NCI-H128 (cell line): ENCODE data around the gene SP140L.
"Not testable (repeated sequence)": the region's sequence is repeated elsewhere in the genome, so short reads cannot be mapped to it uniquely, and the experiment has no call there.

Experiments used
- DNase-seq: peaks from one replicate; lab custom pipeline; 2025; ENCODE audit not compliant: unreplicated experiment; lab: John Stamatoyannopoulos, UW

SP140L gene

DNA sequence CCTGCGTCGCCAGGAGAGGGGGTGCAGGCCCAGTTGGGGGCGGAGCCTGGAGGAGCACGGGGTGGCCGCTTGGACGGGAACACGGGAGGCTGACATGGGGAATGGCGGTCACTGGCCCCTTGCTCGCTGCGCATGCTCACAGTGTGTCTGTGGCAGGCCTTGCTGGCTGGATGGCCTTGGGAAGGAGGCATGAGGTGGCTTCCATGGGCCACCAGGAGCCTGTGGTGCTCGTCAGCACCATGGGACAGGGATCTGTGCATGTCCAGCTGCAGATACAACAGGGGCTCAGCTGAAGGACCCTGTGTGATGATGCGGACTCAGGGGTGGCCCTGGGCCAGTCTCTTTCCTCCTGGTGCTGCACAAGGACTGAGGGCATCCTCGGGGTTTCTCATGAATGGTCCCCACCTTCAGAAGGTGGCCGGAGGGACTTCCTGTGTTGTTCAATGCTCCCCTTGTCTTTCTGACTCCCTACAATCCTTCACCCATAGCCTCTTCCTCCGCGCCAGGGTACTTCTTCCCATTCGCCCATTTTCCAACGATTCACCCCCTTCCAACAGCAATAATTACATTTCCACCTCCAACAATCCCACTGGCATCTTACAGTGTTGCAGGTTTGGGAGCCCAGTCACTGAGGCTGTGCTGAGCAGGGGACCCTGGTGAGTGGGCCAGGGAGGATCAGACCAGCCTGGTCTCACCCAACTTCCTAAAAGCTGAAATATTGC lies 3.4 kb upstream of the SP140L start:
- no peak for DNase-seq

DNA sequence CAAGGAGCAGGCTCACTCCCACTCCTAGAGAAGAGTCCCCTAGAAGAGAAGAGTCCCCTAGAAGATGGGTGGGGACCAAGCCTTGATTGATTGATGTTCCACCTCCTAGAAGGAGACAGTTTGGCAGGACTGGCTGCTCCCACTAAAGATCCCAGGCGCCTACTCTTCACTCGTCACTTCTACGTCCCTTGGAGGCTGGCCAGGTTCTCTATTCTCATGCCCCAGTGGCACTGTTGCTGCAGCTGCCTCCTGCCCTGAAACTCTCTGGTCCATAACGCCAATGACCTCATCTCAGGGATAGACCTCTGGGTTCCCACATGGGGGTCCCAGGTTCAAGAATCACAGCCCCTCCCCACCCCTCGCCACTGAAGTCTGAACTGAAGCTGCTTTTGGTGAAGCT lies 2.5 kb upstream of the SP140L start:
- DNase-seq, result no peak

DNA sequence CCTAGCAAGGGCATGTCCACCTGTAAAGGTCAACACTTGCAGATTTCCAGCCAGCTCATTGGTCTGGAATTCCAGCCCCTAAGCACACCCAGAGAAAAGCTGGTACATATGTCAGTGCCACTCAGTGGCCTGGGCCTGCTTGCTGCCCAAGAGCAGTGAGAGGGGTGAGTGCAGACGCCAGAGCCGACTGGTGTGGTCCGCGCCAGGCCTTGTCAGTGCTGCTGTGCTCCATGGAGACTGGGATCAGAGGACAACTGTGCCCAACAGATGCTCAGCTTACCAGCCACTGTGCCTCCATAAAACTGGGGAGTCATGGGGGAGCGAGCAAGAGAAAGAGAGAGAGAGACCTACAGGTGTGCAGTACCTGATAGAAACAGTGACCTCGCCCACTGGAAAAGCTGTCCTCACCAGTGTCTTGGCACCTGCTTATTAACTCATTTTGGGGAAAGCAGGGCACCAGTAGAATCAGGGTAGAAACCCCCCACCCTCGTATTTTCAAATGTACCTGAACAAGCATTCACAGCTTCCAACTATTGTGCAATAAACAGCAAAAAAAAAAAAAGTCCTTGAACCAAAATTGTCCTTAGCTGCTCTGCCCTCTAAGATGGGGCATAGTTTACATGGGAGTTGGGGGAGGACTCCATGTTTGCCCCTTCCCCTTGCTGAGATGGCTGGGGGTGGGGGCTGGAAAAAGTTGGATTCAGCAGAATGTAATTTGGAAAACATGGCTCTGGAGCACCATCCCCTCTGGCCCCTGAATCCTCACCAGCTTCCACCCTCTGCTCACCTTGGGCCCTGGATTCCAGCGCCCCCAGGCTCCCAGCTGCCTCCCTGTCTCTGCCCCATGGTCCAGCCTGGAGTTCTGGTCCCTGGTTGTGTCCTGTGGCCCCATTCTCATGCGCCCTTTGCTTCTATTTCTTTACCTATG lies 1.4 kb upstream of the SP140L start:
- no peak for DNase-seq

DNA sequence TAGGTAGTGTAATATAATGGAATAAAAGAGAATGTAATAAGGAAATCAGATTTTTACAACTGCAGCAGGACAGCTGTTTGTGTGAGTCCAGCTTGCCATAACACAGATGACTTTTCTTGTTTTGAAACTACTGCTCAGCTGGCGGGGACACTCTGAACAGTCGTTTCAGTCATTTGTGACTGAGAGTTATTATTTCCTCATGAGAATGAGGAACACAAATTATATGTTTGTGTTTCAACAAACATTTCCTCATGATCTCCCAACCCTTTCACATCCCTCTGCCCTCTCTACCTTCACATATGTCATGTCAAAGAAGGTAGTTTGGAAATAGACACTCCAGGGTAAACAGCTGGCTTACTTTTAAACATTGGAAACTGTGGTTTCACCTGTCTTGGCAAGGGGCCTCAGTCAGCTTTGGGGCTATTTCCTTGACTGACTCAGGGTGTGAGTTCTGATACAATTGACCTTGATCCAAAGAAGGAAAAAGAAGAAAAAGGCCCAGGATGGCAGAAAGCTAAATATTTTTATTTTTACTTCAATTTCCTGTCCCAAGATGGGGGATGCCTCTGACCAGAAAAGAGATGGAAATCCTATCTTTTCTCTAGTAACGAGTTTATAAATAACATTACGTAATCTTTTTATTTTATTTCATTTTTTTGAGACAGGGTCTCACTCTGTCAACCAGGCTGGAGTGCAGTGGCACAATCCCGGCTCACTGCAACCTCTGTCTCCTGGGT lies 593 bp downstream of the SP140L start:
- DNase-seq, result no peak

DNA sequence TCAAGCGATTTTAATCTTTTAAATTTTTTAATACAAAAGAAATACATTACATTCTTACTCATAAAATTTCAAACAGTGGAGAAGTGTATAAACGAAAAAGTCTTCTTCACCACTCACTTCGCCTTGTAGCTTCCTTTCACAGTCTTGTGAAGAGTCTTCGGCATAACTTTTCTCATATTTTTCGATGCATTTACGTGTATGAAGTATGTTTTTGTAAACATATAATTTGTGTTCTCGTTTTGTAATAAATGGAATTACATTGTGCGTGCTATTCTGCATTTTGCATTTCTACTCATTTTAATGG lies 1.1 kb downstream of the SP140L start:
- DNase-seq, result no peak

DNA sequence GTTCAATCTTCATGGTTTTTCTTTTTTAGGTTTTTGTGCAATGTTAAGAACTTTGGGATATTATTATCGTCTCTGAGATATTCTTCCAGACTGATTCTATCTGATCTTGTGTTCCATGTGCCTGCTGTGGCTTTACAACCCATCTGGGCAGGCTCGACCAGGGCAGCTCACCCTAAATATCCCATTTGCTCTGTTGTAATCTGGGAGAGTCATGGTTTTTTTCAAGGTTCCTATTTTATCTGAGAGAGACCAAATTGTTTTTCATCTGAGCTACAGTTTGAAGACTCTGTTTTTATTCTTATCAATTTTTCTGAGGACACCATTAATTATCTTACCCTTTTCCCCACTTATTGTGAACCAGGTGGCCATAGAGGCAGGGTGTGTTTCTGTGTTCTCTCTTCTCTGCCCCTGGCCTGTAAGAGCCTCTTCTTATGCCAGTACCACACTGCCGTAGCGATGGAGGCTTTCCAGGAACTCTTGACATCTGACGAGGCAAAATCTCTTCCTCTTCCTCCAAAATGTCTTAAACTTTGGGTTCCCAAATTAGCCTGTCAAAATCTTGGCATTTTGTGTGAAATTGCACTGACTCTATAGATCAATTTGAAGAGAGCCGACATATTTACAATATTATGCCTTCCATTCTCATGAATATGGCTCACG lies 3.1 kb downstream of the SP140L start:
- DNase-seq, result no peak

DNA sequence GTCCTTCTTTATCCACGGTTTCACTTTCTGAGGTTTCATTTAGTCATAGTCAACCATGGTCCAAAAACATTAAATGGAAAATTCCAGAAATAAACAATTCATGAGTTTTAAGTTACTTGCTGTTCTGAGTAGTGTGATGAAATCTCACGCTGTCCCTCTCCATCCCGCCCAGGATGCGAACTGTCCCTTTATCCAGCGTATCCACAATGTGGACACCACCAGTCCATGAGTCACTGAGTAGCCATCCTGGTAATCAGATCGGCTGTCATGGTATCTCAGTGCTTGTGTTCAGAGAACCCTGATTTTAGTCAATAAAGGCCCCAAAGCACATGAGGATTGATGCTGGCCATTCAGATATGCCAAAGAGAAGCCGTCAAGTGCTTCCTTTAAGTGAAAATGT lies 3.7 kb downstream of the SP140L start:
- no peak for DNase-seq

DNA sequence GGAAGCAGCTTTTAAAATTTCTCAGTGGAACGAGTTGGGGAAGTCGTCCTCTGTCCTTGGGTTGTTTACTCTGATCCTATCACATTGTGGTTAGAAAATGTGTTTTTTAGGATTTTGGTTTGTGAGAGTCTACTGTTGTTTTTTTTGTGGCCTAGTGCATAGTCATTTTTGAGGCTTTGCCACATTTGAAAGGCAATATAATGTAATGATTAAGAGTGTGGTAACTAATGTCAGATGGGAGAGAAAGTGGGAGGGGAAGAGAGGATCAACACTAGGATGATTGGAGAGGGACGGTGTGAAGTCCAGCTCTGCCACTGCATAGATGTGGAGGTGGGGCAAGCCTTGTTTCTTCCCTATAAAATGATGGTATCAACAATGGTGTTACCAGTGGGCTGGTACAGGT lies 8.5 kb downstream of the SP140L start:
- no peak for DNase-seq

DNA sequence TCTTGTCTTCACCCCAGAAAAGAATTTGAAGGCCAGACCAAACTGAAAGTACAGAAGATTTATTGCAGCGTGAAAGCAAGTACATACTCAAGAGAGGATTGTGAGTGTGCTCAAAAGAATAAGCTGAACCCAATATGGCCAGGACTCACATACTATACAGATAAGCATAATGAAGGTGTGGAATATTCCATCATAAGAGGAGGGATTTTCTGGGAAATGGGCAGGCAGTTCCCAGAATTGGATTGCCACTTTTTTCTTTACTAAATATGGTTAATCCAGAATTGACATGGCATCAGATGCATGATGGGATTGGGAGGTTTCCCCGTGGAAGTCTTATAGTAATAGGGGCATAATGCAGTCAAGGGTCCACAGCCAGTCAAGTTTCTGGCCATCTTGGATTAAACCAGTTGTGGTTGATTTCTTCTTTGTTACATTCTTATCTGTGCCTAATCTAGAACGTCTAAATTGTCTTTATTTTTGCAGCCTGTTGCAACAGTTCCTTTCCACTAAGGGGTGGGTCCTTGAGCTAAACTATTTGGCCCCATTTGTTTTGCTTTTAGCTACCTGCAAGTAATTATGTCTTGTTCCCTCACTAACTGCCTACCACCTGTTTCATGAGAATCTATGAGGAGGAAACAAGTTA lies 9.0 kb downstream of the SP140L start:
- DNase-seq, result no peak

DNA sequence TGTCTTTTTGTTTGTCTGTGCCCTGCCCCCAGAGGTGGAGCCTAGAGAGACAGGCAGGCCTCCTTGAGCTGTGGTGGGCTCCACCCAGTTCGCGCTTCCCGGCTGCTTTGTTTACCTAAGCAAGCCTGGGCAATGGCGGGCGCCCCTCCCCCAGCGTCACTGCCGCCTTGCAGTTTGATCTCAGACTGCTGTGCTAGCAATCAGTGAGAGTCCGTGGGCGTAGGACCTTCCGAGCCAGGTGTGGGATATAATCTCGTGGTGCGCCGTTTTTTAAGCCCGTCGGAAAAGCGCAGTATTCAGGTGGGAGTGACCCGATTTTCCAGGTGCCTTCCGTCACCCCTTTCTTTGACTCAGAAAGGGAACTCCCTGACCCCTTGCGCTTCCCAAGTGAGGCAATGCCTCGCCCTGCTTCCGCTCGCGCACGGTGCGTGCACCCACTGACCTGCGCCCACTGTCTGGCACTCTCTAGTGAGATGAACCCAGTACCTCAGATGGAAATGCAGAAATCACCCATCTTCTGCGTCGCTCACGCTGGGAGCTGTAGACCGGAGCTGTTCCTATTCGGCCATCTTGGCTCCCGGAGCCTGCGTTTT lies 15.0 kb downstream of the SP140L start:
- DNase-seq, result not testable (repeated sequence)

DNA sequence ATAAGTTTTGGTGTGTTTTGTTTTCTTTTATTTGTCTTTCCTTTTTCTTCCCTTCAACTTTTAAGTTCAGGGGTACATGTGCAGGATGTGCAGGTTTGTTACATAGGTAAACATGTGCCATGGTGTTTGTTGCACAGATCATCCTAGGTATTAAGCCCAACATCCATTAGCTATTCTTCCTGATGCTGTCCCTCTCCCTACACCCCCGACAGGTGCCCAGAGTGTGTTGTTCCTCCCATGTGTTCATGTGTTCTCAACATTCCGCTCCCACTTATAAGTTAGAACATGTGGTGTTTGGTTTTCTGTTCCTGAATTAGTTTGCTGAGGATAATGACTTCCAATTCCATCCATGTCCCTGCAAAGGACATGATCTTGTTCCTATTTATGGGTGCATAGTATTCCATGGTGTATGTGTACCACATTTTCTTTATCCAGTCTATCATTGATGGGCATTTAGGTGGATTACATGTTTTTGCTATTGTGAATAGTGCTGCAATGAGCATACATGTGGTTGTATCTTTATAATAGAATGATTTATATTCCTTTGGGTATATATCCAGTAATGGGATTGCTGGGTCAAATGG lies 16.1 kb downstream of the SP140L start:
- DNase-seq, result not testable (repeated sequence)

DNA sequence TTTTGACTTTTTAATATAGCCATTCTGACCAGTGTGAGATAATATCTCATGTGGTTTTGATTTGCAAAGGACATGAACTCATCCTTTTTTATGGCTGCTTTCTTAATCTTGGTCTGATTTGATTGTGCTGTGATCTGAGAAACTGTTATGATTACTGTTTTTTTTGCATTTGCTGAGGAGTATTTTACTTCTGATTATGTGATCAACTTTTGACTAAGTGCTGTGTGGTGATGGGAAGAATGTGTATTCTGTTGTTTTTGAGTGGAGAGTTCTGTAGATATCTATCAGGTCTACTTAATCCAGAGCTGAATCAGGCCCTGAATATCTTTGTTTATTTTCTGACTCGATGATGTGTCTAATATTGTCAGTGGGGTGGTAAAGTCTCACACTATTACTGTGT lies 16.8 kb downstream of the SP140L start:
- no peak for DNase-seq

DNA sequence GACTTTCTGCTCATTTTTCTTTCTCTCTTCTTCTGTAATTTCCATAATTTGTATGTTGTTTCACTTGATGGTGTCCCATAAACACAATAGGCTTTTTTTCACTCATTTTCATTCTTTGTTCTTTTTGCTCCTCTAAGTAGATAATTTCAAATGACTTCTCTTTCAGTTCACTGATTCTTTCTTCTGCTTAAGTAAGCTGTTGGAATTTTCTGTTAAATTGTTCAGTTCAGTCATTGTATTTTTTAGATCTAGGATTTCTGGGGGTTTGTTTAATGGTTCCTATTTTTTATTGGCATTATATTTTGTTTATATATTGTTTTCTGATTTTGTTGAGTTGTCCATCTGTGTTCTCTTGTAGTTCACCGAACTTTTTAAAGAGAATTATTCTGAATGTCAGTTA lies 19.5 kb downstream of the SP140L start:
- no peak for DNase-seq

DNA sequence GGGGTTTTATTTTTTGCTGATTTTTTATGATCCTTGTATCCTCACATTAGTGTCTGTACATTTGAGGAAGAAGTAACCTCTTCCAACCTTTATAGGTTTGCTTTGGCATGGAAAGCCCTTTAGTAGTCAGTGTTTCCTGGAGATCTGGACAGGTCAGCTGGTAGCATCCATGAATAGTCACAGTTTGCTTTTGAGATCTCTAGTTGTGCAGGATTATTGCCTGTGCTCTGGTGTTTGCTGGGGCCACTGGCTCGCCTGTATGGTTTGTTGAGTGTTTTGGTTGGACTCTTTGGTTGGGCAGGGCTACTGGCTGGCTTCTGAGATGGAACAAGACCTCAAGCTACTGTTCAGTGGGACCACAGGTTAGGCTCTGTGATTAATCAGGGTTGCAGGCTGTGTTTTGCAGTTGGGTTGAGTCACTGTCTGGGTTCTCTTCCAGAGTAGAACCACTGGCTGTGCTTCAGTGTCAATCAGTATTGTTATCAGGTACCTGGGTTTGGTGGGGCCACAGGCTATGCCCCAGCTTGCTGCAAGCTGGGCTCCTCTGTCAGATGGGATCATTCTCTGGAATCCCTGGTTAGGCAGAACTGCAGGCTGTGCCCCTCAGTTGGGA lies 20.0 kb downstream of the SP140L start:
- no peak for DNase-seq

DNA sequence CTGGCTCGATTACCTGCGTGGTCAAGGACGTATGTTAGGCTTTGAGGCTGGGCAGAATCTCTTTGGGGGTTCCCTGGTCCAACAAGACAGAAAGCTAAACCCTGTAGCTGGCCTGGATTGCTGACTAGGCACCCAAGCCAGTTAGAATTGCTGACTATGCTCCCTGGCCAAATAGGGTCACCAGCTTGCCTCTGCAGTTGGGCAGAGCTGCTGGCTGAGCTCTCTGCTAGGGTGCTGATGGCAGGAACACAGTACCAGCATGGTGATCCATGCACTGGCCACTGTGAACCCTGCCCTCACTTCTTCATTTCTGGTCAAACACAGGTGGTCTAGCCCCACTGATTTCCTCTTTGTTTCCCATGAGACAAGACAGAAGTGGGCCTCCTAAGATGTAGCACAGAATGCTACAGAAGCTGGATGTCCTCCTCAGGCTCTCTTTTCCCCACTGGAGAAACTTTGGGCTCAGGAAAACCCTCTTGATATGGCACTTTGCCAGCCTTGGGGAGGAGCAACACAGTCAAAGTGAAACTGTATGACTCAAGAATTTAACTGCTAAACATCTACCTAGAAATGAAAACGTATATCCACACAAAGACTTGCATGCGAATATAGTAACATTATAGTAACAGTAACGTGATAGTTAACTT lies 20.8 kb downstream of the SP140L start:
- DNase-seq, result no peak

DNA sequence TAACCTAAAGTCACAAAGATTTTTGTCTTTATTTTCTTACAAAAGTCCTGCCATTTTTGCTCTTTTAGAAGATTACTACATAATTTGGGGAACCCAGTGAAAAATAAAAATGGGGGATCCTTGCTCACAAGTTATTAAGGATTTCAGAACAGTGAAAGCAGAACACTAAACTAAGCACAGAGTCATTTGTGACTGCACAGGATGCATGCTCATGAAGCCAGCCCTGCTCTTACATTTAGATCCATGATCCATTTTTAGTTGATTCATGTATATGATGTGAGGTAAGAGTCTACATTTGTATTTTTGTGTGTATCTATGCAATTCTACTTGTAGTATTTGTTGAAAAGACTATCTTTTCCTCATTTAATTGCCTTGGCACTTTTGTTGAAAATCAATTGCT lies 21.8 kb downstream of the SP140L start:
- DNase-seq, result no peak

DNA sequence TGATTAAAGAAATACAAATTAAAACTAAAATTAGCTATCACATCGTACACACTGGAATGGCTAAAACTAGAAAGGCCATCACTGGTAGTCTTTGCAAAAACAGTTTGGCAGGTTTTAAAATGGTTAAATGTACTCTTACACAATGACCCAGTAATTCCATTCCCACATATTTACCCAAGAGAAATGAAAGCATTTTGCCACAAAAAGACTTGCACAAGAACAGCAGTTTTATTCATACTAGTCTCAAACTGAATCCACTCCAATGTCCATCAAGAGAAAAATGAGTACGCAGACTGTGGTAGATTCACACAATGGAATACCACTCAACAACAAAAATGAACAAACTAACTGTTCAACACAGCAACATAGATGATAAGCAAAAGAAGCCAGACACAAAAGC lies 29.1 kb downstream of the SP140L start:
- DNase-seq, result no peak

DNA sequence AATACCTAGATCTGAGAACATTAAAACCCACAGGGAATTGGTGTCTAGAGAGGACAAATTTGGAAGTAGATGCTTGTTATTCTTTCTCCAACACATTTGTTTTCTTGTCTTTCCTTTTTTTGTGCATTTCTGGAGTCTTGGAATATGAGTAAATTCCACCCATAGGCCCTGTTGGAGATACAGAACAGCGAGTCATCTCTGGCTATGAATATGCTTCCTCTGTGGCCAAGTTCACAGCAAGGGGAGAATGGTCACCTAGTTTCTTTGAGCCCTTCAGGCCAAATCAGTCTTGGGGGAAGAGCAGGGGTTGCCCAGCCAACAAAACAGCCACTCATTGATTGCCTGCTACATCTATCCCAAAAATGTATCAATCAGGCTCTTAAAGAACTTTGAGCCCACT lies 31.3 kb downstream of the SP140L start:
- no peak for DNase-seq

DNA sequence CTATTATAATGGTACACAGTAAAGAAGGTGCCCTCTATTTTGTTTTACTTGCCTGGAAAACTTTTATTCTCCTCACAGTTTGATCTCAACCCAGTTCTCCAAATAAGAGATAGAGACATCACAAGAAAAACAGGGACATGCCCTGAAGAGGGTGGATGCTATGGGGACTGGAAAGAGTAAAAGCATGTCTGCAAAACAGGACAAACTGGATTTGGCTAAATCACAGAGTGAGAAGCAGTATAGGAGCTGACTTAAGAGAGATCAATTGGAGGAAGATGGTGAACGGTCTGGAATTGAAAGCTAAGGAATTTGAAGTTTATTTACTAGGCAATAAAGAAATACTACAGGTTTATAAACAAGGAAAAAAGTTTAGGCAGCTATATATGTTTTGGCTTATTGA lies 33.0 kb downstream of the SP140L start:
- no peak for DNase-seq
